SK-MEL-5 (cell line): ENCODE results near the gene GPER1. TPM values are rescaled to one million over a fixed set of nuclear protein-coding genes. Genes with fewer than 3 reads are reported as not detected.

Experiments used
- DNase-seq: peaks from one replicate; pipeline ENCODE4 v3.0.0-alpha.2; 2016; ENCODE audit warnings: low read depth, low spot score
- in situ Hi-C: cut with HindIII; loops from 2 replicates; pipeline ENCODE4 v1.10.0; 2016; ENCODE audit warnings: low sequenced_read_pairs, high pct_unique_total_duplicates, low pct_unique_long_range_greater_than_20kb
- total RNA-seq: library from RNA; depleted of rRNA; stranded (reverse); fragments of >200 nt; shearing (Covaris generic); gene quantifications from 2 replicates; pipeline ENCODE4 v1.2.3, GENCODE V29; 2014

Gene GPER1
- total RNA-seq, 1 experiment from 2014 or later: 0.13 TPM

- no peak for DNase-seq
- in situ Hi-C loops: no loop called here
Observed at GRCh38 chr7:1093916-1094508, 6.1 kb downstream of the GPER1 start.

- DNase-seq: no peak
- in situ Hi-C loops: no loop called here
Observed at GRCh38 chr7:1094870-1095269, 7.0 kb downstream of the GPER1 start.

GRCh38 chr7:1095621-1096155 is 7.8 kb downstream of the GPER1 start:
- in situ Hi-C loops: no loop called here
- no peak for DNase-seq

GRCh38 chr7:1096156-1097119 is 8.5 kb downstream of the GPER1 start:
- DNase-seq: no peak
- in situ Hi-C loops: no loop called here

- in situ Hi-C loops: no loop called here
- DNase-seq: no peak
Observed at GRCh38 chr7:1097120-1097504, 9.2 kb downstream of the GPER1 start.

GRCh38 chr7:1098243-1099153 is 10.6 kb downstream of the GPER1 start:
- in situ Hi-C loops: no loop called here
- no peak for DNase-seq

- in situ Hi-C loops: no loop called here
- DNase-seq: no peak
Observed at GRCh38 chr7:1099154-1099542, 11.2 kb downstream of the GPER1 start.

- DNase-seq: no peak
- in situ Hi-C loops: no loop called here
Observed at GRCh38 chr7:1099637-1100036, 11.7 kb downstream of the GPER1 start.

- in situ Hi-C loops: no loop called here
Observed at GRCh38 chr7:1100386-1100785, 12.5 kb downstream of the GPER1 start.

GRCh38 chr7:1100834-1101562 is 13.1 kb downstream of the GPER1 start:
- in situ Hi-C loops: no loop called here

More at GRCh38 chr7:1100386-1100785, 12.5 kb downstream of the GPER1 start:
- DNase-seq: no peak

GRCh38 chr7:1101563-1102431 is 13.9 kb downstream of the GPER1 start:
- in situ Hi-C loops: no loop called here
- no peak for DNase-seq

More at GRCh38 chr7:1100834-1101562, 13.1 kb downstream of the GPER1 start:
- DNase-seq: no peak

- in situ Hi-C loops: no loop called here
- no peak for DNase-seq
Observed at GRCh38 chr7:1103009-1103788, 15.3 kb downstream of the GPER1 start.

GRCh38 chr7:1103789-1104515 is 16.0 kb downstream of the GPER1 start:
- in situ Hi-C loops: no loop called here
- DNase-seq: no peak

GRCh38 chr7:1104516-1105179 is 16.7 kb downstream of the GPER1 start:
- in situ Hi-C loops: no loop called here

GRCh38 chr7:1105189-1105588 is 17.3 kb downstream of the GPER1 start:
- in situ Hi-C loops: no loop called here
- DNase-seq: no peak

More at GRCh38 chr7:1104516-1105179, 16.7 kb downstream of the GPER1 start:
- no peak for DNase-seq
